ENCODE data around the gene KPNA2. TPM values are rescaled to one million over a fixed set of nuclear protein-coding genes. Genes with fewer than 3 reads are reported as not detected.
"Not testable (repeated sequence)": the region's sequence is repeated elsewhere in the genome, so short reads cannot be mapped to it uniquely, and the experiment has no call there.

Gene KPNA2
- total and polyA plus RNA-seq, 7 donors = 11.4 to 38.4 (median 20.1) TPM

DNA sequence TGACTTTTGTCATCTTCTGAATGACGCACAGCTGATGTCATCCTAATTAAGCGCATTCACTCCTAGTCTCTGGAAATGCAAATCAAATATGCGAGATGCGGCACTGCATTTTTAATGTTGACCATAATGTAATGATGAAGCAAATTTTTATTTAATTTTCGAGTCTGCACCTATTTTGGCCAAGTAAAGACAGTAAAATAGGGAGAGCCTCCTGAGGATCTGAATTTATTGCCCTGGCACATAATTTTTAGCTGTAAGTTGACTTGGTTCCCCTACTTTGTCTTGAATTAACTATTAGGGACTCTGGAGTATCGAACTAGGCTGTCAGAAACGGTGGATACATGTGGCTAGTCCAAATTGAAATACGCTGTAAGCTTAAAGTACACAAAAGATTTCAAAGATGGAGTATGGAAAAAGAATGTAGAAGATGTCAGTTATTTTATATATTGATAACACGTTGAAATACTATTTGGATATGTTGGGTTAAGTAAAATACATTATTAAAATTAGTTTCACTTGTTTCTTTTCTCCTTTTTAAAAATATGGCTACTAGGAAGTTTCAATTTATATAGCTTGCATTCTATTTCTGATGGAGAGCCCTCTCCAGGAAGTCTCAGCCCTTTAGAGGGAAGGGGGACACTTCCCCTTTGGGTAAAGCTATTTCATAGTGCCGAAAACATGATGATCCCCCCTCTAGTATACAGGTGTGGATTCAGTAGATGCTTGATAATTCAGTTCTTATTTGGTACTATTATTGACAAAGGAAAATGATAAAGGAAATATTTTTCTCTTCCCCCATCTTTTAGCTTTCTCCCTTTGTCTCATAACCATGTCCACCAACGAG, 991 bp downstream of the KPNA2 start:
- Histone ChIP-seq H3K27ac (peak overlapping the region; percentile 80), H3K27me3 (ENCODE audit: insufficient read depth in 3 of 3, low read length in 2 of 3) (no peaks in the 10 kb centered on the region), H3K4me3 (peak overlapping the region; percentile 99), H3K36me3 (ENCODE audit: insufficient read depth in 1 of 2, low read depth in 1 of 2) (peaks cover 3 to 46% of the 10 kb centered on the region in 2 donors), H3K9me3 (no peaks in the 10 kb centered on the region), H3K4me1 (peaks cover 16% of the 10 kb centered on the region)
- intact Hi-C loops (cut with DNase I) = no loop called here
- ATAC-seq = no peak
- TF ChIP-seq, protein P1, sequence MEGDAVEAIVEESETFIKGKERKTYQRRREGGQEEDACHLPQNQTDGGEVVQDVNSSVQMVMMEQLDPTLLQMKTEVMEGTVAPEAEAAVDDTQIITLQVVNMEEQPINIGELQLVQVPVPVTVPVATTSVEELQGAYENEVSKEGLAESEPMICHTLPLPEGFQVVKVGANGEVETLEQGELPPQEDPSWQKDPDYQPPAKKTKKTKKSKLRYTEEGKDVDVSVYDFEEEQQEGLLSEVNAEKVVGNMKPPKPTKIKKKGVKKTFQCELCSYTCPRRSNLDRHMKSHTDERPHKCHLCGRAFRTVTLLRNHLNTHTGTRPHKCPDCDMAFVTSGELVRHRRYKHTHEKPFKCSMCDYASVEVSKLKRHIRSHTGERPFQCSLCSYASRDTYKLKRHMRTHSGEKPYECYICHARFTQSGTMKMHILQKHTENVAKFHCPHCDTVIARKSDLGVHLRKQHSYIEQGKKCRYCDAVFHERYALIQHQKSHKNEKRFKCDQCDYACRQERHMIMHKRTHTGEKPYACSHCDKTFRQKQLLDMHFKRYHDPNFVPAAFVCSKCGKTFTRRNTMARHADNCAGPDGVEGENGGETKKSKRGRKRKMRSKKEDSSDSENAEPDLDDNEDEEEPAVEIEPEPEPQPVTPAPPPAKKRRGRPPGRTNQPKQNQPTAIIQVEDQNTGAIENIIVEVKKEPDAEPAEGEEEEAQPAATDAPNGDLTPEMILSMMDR (IDR thresholded peaks at IDR 0.05) = no peak
- 17 to 18% (median 17%) methylated on average over 11 of the region's 11 CpGs for WGBS, 3 donors
- DNase-seq = no peak

DNA sequence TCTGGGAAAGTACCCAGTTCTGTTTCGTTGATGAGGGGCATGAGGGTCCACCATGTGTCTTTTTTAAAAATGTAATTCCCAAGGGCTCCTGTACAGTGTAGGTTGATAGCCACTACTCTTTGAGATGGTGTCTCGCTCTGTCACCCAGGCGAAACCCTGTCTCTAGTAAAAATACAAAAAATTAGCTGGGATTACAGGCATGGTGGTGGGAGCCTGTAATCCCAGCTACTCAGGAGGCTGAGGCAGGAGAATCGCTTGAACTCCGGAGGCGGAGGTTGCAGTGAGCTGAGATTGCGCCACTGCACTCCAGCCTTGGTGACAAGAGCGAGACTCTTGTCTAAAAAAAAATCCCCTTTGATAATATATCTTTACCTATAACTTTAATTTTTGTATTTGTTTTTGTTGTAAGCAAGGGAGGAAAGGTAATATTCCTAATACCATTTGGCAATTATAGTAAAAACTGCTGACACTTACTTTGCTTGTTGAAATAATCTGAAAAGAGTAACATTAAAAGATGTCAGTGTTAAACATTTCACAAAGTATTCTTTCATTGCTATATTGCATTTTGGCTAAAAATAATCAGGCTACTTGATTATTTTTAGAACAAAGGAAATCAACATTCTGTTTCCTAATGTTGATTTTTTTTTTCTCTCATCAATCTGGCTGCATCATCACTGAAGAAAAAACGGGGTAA, 11.8 kb downstream of the KPNA2 start:
- no peaks in the 10 kb centered on the region for H3K27me3 ChIP-seq (ENCODE audit: insufficient read depth in 3 of 3, low read length in 2 of 3)
- ATAC-seq (no peak), DNase-seq (no peak)
- H3K36me3 ChIP-seq (ENCODE audit: insufficient read depth in 1 of 2, low read depth in 1 of 2) = peaks cover 2 to 55% of the 10 kb centered on the region in 2 donors
- 78 to 83% (median 78%) methylated on average over 9 of the region's 9 CpGs for WGBS, 3 donors
- intact Hi-C loops (cut with DNase I) = no loop called here
- H3K4me3 ChIP-seq = no peak overlapping the region
- H3K9me3 ChIP-seq = no peaks in the 10 kb centered on the region
- H3K4me1 ChIP-seq = no peaks in the 10 kb centered on the region
- H3K27ac ChIP-seq = no peak overlapping the region
- TF ChIP-seq, protein P1 (IDR thresholded peaks at IDR 0.05) = no peak

DNA sequence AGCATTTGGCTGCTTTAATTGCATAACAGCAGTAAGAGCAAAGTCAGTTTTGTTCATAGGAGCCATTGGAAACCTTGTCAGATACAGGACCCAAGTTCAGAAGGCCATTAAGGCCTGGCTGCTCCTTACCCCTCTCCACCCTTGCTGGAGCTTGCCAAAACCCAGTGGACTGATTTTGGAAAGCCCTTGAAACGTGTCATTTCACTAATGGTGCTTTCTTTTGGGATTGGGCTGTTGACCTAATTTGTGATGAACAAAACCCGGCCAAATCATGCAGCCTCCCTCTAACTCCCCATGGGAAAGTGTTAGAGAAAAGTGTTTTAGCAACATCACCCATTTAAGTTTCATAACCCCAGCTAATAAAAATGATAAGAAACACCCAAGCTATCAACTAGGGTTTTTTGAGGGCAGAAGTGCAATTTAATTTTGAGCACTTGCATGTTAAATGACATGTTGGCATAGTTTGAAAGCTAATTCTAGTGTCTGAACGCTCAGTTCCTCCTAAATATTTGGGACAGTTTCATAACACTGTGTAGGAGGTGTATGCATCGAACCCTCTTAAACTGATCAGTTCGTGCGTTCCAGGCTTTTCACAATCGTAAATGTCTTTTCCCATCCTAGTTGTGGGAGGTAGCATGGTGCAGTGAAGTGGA, 12.5 kb downstream of the KPNA2 start:
- H3K27ac ChIP-seq; H3K4me3 ChIP-seq; H3K4me1 ChIP-seq; H3K9me3 ChIP-seq; intact Hi-C loops (cut with DNase I); H3K27me3 ChIP-seq (ENCODE audit: insufficient read depth in 3 of 3, low read length in 2 of 3); DNase-seq: not testable (repeated sequence)
- H3K36me3 ChIP-seq (ENCODE audit: insufficient read depth in 1 of 2, low read depth in 1 of 2) = peaks cover 2 to 48% of the 10 kb centered on the region in 2 donors
- ATAC-seq = peak in 1 of 4 donors; percentile 32
- 54 to 72% (median 61%) methylated on average over 7 of the region's 7 CpGs for WGBS, 3 donors

DNA sequence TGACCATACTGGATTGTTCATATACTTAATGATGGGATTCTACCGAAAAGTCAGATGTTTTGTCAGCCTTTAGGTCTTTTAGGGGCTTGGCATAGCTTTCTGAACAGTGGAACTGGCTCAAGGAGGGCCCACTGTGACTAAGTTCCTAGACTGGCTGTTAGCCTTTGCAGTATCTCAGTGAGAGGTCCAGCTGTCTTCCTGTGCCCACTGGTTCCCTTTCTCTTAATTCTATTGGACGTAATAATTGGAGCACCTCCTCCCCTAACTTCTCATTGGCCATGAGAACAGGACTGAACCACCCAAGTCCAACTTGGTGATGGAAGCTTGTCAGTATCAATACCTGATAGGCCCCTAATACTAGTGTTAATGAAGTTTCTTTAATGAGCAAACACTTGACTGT, 13.5 kb downstream of the KPNA2 start:
- ATAC-seq (no peak), DNase-seq (no peak)
- WGBS, 3 donors = 83 to 89% (median 88%) methylated on average over 2 of the region's 2 CpGs
- Histone ChIP-seq H3K9me3 (no peaks in the 10 kb centered on the region), H3K27ac (no peak overlapping the region), H3K27me3 (ENCODE audit: insufficient read depth in 3 of 3, low read length in 2 of 3) (no peaks in the 10 kb centered on the region), H3K36me3 (ENCODE audit: insufficient read depth in 1 of 2, low read depth in 1 of 2) (peaks cover 2 to 38% of the 10 kb centered on the region in 2 donors), H3K4me3 (no peak overlapping the region), H3K4me1 (no peaks in the 10 kb centered on the region)
- TF ChIP-seq, protein P1 (IDR thresholded peaks at IDR 0.05) = no peak
- intact Hi-C loops (cut with DNase I) = no loop called here

DNA sequence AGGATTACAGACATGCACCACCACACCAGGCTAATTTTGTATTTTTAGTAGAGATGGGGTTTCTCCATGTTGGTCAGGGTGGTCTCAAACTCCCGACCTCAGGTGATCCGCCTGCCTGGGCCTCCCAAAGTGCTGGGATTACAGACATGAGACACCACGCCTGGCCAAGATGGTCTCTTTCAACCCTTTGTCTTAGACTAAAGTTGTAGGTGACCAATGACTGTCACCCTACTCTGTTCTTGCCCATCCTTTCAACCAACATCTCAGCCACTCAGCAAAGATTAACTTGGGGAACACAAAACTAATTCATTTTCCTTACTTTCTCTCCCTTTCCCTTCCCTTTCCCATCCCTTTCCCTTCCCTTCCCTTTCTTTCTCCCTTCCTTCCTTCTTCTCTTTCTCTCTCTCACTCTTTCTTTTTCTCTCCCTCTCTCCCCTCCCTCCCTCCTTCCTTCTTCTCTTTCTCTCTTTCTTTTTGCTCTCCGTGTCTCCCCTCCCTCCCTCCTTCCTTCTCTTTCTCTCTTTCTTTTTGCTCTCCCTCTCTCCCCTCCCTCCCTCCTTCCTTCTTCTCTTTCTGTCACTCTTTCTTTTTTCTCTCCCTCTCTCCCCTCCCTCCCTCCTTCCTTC, 14.4 kb downstream of the KPNA2 start:
- H3K36me3 ChIP-seq (ENCODE audit: insufficient read depth in 1 of 2, low read depth in 1 of 2) = peaks cover 2 to 28% of the 10 kb centered on the region in 2 donors
- H3K27me3 ChIP-seq (ENCODE audit: insufficient read depth in 3 of 3, low read length in 2 of 3); H3K4me3 ChIP-seq; intact Hi-C loops (cut with DNase I); DNase-seq; H3K9me3 ChIP-seq; ATAC-seq; H3K4me1 ChIP-seq; H3K27ac ChIP-seq: not testable (repeated sequence)
- 83 to 89% (median 88%) methylated on average over 4 of the region's 4 CpGs for WGBS, 3 donors

DNA sequence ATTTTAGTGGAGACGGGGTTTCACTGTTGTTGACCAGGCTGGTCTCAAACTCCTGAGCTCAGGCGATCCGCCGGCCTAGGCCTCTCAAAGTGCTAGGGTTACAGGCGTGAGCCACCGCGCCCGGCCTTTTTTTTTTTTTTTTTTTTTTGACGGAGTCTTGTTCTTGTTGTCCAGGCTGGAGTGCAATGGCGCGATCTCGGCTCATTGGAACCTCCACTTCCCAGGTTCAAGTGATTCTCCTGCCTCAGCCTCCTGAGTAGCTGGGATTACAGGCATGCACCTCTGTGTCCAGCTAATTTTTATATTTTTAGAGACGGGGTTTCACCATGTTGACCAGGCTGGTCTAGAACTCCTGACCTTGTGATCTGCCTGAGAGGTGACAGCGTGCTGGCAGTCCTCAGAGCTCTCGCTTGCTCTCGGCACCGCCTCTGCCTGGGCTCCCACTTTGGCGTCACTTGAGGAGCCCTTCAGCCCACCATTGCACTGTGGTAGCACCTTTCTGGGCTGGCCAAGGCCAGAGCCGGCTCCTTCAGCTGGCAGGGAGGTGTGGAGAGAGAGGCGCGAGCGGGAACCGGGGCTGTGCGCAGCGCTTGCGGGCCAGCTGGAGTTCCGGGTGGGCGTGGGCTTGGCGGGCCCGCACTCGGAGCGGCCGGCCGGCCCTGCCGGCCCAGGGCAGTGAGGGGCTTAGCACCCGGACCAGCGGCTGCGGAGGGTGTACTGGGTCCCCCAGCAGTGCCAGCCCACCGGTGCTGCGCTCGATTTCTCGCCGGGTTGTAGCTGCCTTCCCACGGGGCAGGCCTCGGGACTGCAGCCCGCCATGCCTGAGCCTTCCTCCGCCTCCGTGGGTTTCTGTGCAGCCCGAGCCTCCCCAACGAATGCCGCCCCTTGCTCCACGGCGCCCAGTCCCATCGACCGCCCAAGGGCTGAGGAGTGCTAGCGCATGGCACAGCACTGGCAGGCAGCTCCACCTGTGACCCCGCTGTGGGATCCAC, 16.1 kb downstream of the KPNA2 start:
- intact Hi-C loops (cut with DNase I); DNase-seq; H3K4me1 ChIP-seq; H3K9me3 ChIP-seq; H3K27me3 ChIP-seq (ENCODE audit: insufficient read depth in 3 of 3, low read length in 2 of 3); H3K27ac ChIP-seq; ATAC-seq; H3K4me3 ChIP-seq: not testable (repeated sequence)
- H3K36me3 ChIP-seq (ENCODE audit: insufficient read depth in 1 of 2, low read depth in 1 of 2) = peaks cover 0 to 12% of the 10 kb centered on the region in 2 donors
- 96 to 98% (median 98%) methylated on average over 44 to 57 of the region's 57 CpGs for WGBS, 3 donors
